GM12873 (cell line): ENCODE measurements around the gene PI16.

ENCODE experiments used
- TF ChIP-seq, protein P1 (sequence below): IDR thresholded peaks from 2 replicates; pipeline ENCODE4 v1.5.1; 2012; ENCODE audit warnings: low read depth, mild to moderate bottlenecking, moderate library complexity, low read length, control low read depth; ENCODE audit not compliant: insufficient read depth; ENCODE audit errors: missing control alignments

The PI16 gene

DNA sequence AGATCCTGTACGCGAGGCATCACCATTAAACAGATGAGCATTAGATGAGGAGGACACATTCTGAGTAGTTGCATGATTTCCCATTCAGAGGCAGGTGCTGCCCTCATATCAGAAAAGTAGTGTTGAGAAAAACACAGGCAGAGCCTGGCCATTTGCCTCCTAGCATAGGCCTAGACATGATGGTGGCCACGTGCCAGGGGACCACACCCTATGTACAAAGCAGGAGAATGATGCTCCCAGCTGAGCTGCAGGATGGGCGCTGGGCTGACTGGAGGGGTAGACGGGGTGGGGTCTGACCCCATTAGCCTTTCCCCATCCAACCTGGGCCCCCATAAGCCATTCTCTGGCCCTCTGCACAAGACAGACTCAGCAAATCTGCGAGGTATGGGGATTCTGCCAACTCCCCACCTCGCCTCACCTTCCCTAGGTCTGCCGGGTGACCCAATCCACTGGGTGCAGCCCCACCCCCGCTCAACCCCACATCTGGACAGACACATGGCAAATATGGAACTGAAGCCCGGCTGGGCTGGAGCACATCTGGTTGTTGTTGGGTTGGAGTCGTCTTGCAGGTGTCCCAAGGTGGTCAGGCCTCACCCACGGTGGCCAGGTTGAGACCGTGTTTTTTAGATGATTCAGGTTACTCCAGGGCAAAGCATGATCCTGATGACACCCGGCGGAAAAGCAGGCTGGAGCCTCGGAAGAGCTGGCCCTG, 13.9 kb downstream of the PI16 start:
- TF ChIP-seq, protein P1, sequence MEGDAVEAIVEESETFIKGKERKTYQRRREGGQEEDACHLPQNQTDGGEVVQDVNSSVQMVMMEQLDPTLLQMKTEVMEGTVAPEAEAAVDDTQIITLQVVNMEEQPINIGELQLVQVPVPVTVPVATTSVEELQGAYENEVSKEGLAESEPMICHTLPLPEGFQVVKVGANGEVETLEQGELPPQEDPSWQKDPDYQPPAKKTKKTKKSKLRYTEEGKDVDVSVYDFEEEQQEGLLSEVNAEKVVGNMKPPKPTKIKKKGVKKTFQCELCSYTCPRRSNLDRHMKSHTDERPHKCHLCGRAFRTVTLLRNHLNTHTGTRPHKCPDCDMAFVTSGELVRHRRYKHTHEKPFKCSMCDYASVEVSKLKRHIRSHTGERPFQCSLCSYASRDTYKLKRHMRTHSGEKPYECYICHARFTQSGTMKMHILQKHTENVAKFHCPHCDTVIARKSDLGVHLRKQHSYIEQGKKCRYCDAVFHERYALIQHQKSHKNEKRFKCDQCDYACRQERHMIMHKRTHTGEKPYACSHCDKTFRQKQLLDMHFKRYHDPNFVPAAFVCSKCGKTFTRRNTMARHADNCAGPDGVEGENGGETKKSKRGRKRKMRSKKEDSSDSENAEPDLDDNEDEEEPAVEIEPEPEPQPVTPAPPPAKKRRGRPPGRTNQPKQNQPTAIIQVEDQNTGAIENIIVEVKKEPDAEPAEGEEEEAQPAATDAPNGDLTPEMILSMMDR, result no peak

GRCh38 chr6:36969240-36969691, 14.7 kb downstream of the PI16 start:
- TF ChIP-seq, protein P1, result no peak

DNA sequence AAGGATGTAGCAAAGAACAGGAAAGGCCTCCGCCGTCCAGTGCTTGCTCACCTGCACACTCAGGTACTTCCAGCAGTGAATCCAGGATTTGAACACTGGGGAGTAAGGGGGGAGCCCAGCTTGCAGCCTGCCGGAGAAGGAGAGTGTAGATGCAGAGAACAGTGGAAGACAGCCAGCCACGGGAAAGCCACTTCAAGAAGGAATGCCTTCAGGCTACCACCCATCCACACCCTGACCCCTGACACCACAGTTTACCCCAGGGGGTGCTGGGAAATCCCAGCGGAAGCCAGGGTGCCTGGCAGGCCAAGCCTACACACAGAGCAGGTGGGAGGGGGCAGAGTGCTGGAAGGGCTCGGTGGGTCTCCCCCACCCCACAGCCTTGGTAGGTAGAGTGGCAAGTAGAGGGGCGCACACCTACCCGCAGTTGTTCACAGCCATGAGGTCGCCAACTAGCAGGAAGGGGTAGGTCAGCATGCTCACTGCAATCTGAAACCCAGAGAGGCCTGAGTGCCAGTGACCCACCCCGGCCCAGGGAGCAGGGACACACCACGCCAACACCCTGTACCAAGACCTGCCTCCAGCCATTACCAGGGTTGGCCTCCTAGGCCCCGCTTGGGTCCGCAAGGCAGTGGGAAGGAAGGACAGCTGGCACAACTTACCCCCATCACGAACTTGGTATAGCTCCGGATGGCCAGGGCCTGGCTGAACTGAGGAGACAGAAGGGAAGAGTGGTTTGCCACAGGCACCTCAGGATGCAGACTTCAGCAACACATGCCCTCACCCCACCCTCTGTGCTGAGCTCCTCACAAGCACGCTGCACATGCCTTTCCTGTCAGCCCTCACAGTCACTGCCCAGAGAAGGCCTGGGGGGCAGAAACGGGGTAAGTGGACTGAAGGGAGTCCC, 15.7 kb downstream of the PI16 start:
- TF ChIP-seq, protein P1, result no peak

GRCh38 chr6:36970892-36971842, 16.6 kb downstream of the PI16 start:
- TF ChIP-seq, protein P1, result no peak

GRCh38 chr6:36971921-36972673, 17.6 kb downstream of the PI16 start:
- TF ChIP-seq, protein P1, result no peak

GRCh38 chr6:36973190-36973589, 18.7 kb downstream of the PI16 start:
- TF ChIP-seq, protein P1, result no peak
